Fibroblast of the aortic adventitia (primary cell): ENCODE measurements around the gene SLC25A21. TPM values are rescaled to one million over a fixed set of nuclear protein-coding genes. Genes with fewer than 3 reads are reported as not detected.
"Not testable (repeated sequence)": the region's sequence is repeated elsewhere in the genome, so short reads cannot be mapped to it uniquely, and the experiment has no call there.

ENCODE experiments used
- DNase-seq: peaks from one replicate; pipeline ENCODE4 v3.0.0-alpha.2; 2010; ENCODE audit warnings: low read depth
- H3K4me3 ChIP-seq: 2 replicates; pipeline ENCODE4 v1.5.1; 2011; ENCODE audit warnings: low read depth, mild to moderate bottlenecking, control low read depth, low read length, moderate library complexity
- total RNA-seq: library from RNA; depleted of rRNA; stranded (reverse); fragments of >200 nt; gene quantifications from 2 replicates; pipeline ENCODE4 v1.2.3, GENCODE V29; 2012; ENCODE audit warnings: low replicate concordance
- TF ChIP-seq, protein P1 (sequence below): IDR thresholded peaks from 2 replicates; pipeline ENCODE4 v1.5.1; 2011; ENCODE audit warnings: mild to moderate bottlenecking, low read length, control low read depth, inconsistent platforms; ENCODE audit not compliant: insufficient read depth

The SLC25A21 gene
- total RNA-seq, 1 donor, result 1.2 TPM

DNA sequence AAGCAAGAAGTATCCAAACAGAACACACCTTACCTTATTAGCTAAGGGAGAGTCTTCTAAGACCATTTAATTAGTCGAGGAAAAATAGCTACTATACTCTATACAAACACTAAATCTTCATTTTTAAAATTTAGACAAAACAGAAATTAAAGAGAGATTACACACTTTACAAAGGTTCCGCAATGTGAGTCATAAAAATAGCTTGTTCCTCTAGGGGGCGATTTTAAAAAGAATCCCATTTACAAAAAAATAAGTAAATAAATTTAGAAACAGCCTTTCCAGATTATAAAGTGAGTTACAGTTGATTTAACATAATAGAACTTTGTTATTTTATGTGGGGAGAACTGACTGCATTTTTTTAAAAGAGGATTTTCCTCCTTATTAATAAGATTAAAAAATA, 309.1 kb downstream of the SLC25A21 start:
- peak; percentile 5 for DNase-seq
- TF ChIP-seq, protein P1, sequence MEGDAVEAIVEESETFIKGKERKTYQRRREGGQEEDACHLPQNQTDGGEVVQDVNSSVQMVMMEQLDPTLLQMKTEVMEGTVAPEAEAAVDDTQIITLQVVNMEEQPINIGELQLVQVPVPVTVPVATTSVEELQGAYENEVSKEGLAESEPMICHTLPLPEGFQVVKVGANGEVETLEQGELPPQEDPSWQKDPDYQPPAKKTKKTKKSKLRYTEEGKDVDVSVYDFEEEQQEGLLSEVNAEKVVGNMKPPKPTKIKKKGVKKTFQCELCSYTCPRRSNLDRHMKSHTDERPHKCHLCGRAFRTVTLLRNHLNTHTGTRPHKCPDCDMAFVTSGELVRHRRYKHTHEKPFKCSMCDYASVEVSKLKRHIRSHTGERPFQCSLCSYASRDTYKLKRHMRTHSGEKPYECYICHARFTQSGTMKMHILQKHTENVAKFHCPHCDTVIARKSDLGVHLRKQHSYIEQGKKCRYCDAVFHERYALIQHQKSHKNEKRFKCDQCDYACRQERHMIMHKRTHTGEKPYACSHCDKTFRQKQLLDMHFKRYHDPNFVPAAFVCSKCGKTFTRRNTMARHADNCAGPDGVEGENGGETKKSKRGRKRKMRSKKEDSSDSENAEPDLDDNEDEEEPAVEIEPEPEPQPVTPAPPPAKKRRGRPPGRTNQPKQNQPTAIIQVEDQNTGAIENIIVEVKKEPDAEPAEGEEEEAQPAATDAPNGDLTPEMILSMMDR, result no peak
- H3K4me3 ChIP-seq, result no peak overlapping the region

DNA sequence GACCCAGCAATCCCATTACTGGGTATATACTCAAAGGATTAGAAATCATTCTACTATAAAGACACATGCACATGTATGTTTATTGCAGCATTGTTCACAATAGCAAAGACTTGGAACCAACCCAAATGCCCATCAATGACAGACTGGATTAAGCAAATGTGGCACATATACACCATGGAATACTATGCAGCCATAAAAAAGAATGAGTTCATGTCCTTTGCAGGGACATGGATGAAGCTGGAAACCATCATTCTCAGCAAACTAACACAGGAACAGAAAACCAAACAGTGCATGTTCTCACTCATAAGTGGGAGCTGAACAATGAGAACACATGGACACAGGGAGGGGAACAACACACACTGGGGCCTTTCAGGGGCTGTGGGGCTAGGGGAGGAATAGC, 310.2 kb downstream of the SLC25A21 start:
- not testable (repeated sequence) for DNase-seq, H3K4me3 ChIP-seq

DNA sequence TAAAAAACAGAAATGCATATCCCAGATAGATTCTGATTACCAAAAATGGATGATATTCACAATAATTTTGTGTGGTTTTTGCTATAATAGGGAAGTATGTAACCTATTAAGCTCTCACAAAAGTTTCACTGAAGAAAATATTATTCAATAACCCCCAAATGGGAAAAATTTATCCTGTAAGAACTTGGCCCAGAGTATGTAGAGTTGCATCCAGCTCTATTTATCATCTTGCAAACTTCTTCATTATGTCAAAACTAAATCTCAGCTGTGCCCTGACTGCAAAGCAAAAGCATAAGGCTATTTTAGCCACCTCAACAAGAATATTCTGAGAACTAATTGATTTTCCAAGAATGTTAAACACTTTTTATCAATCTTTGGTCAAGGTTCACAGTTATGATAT, 311.6 kb downstream of the SLC25A21 start:
- H3K4me3 ChIP-seq, result no peak overlapping the region
- DNase-seq, result no peak
- TF ChIP-seq, protein P1, result no peak

DNA sequence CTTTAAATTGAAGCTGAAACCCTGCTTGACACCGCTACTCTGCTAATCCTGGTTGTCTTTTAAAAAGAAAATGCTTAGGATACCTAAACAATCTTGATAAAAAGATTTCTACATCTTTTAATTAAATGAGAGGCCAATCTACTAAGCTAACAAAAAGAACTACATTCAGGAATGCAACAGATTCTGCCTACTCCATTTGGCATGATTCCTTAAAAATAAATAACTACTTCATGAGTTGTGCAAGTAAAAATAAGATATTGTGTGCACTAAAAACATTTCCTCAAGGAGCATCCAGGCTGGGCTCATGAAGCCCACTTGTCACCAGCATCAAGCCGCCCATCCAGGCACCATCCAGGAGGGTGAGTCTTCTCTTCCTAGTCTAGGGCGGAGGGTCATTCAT, 313.3 kb downstream of the SLC25A21 start:
- no peak for DNase-seq
- H3K4me3 ChIP-seq, result no peak overlapping the region
- TF ChIP-seq, protein P1, result no peak

DNA sequence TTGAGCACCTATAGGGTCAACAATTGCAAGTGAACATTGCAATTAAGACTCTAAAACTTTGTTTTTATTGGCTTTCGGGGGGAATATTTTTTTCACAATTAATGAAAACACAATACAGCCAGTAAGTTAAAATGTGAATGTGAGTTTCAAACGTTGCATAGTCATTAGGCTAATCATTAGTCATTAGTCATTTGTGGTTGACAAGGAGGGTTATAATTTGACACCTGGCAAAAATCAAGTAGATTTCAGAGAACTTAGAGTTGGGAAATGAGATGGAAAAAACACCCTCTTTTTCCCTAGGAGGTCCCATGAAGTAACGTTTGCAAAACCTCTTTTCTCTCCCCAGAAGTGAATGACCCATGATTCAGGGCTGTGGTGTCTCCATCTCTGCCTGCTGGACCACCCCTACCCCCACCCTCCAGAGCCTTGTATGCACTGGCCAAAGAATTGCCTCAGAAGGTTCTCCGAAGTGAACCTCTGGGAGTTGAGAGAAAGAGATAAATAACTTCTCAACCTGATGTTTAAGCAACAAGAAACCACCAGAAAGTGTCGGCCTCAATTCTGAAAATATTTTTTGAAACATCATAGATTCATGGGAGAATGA, 314.5 kb downstream of the SLC25A21 start:
- DNase-seq, result no peak
- TF ChIP-seq, protein P1, result no peak

DNA sequence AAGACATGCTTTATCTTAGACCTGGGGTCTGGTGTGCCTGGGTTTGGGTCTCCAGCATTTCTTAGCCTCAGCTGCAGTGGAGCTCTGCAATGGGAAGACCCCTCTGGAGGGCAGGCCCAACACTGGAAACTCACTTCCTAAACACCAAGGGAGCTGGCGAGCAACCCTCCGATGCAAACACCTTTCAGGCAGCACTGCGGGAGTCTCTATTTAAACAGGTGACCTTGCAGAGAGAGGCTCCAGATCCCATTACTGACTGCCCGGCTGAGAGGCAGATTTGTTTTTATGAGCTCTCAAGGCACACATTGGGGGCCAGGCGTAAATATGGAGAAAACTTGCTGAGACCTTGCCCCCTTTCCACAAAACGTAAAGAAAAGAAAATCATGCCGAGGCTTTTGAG, 315.3 kb downstream of the SLC25A21 start:
- TF ChIP-seq, protein P1, result no peak
- DNase-seq, result no peak
- no peak overlapping the region for H3K4me3 ChIP-seq

More for the DNA sequence above, 314.5 kb downstream of the SLC25A21 start:
- no peak overlapping the region for H3K4me3 ChIP-seq

DNA sequence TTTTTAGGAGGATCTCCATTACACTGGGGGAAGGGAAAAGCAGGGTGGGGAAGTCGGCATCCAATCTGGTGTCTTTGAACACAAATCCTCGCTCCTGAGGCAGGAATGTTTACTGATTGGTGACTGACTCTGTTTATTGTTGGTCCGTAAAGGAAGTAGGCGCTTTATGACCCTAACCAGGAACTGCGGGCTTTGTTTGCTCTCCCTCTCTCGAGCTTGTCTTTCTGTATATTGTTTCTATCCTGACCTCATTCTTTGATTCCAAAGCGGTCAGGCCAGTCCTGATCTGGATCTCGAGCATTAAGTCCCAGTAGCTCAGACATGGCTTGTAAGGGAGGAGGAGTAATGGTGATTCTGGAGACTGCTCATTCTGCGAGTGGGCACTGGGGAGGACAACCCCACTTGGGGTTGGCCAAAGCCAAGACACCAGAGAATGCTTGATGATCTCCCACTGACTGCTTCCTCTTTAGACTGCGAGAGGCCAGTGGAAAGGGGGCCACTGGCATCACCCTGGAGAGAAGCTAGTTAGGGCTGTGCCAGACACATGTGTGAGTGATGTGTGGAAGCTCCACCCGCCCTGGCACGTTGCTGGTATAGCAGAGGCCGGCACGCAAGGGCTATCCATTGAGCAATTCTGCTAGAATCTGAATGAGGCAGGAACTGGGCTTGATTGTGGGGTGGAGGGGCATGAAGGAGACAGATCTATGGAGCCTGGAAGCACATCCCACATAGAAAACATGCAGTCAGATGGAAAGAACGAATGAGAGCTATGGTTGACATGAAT, 316.1 kb downstream of the SLC25A21 start:
- H3K4me3 ChIP-seq, result no peak overlapping the region
- DNase-seq, result no peak
- TF ChIP-seq, protein P1, result no peak
